Mesodermal cell (in vitro differentiated cells): ENCODE data around the gene ZNF516.

Experiments
- H3K27ac ChIP-seq: 2 replicates; pipeline ENCODE4 v1.7.0; 2013; ENCODE audit warnings: mild to moderate bottlenecking, low read depth, low read length, moderate library complexity; ENCODE audit not compliant: severe bottlenecking
- H3K36me3 ChIP-seq: 2 replicates; pipeline ENCODE4 v1.7.1; 2013; ENCODE audit warnings: mild to moderate bottlenecking, low read length, moderate library complexity; ENCODE audit not compliant: control insufficient read depth, insufficient read depth
- H3K4me1 ChIP-seq: one replicate; pipeline ENCODE4 v1.7.1; 2013; ENCODE audit warnings: mild to moderate bottlenecking, low read length; ENCODE audit not compliant: insufficient read depth, control insufficient read depth, poor library complexity, severe bottlenecking
- H3K4me3 ChIP-seq: 2 replicates; pipeline ENCODE4 v1.7.0; 2013; ENCODE audit warnings: low read length, control low read depth, mild to moderate bottlenecking; ENCODE audit not compliant: insufficient read depth, poor library complexity, severe bottlenecking; ENCODE audit errors: extremely low read depth
- H3K9me3 ChIP-seq: 2 replicates; pipeline ENCODE4 v1.7.1; 2013; ENCODE audit warnings: mild to moderate bottlenecking, low read length, moderate library complexity; ENCODE audit not compliant: control insufficient read depth
- WGBS, 2 experiments: methylation state at CpG; one replicate each; pipeline ENCODE4 v1.1.5; 2013; ENCODE audit warnings: missing lambda C conversion rate in 2 of 2; ENCODE audit not compliant: insufficient coverage in 2 of 2; 5-methylcytosine and 5-hydroxymethylcytosine counted together

The ZNF516 gene

GRCh38 chr18:76412010-76412817 is 82.8 kb downstream of the ZNF516 start:
- Histone ChIP-seq H3K36me3 (peaks cover 46% of the 10 kb centered on the region), H3K4me3 (no peak overlapping the region), H3K4me1 (peaks cover 7% of the 10 kb centered on the region), H3K27ac (no peak overlapping the region), H3K9me3 (peaks cover 12% of the 10 kb centered on the region)
- WGBS, 2 experiments: 74 to 86% methylated on average over 17 to 20 of the region's 21 CpGs

GRCh38 chr18:76410660-76411417 is 84.2 kb downstream of the ZNF516 start:
- Histone ChIP-seq H3K4me1 (peaks cover 7% of the 10 kb centered on the region), H3K4me3 (no peak overlapping the region), H3K27ac (no peak overlapping the region), H3K36me3 (peaks cover 46% of the 10 kb centered on the region), H3K9me3 (peaks cover 12% of the 10 kb centered on the region)
- 96% methylated on average over 8 of the region's 11 CpGs for WGBS, 2 experiments

GRCh38 chr18:76410033-76410432 is 85.0 kb downstream of the ZNF516 start:
- Histone ChIP-seq H3K4me1 (peaks cover 7% of the 10 kb centered on the region), H3K4me3 (no peak overlapping the region), H3K9me3 (peaks cover 12% of the 10 kb centered on the region), H3K36me3 (peaks cover 49% of the 10 kb centered on the region), H3K27ac (no peak overlapping the region)
- 89% methylated on average over 5 of the region's 5 CpGs for WGBS, 2 experiments

GRCh38 chr18:76408480-76409067 is 86.5 kb downstream of the ZNF516 start:
- WGBS, 2 experiments: 89 to 99% methylated on average over 11 to 13 of the region's 15 CpGs
- no peak overlapping the region for H3K27ac ChIP-seq
- no peak overlapping the region for H3K4me3 ChIP-seq
- peaks cover 54% of the 10 kb centered on the region for H3K36me3 ChIP-seq
- peaks cover 7% of the 10 kb centered on the region for H3K4me1 ChIP-seq
- peaks cover 12% of the 10 kb centered on the region for H3K9me3 ChIP-seq

- peaks cover 12% of the 10 kb centered on the region for H3K9me3 ChIP-seq
- WGBS, 2 experiments: 91 to 92% methylated on average over 10 to 11 of the region's 11 CpGs
- H3K4me1 ChIP-seq: peaks cover 7% of the 10 kb centered on the region
- H3K4me3 ChIP-seq: no peak overlapping the region
- H3K27ac ChIP-seq: no peak overlapping the region
- H3K36me3 ChIP-seq: peaks cover 55% of the 10 kb centered on the region
Measured at GRCh38 chr18:76407681-76408080, 87.4 kb downstream of the ZNF516 start.

GRCh38 chr18:76406791-76407190 is 88.3 kb downstream of the ZNF516 start:
- WGBS, 2 experiments: 97% methylated on average over 8 to 12 of the region's 14 CpGs
- Histone ChIP-seq H3K9me3 (peaks cover 12% of the 10 kb centered on the region), H3K4me3 (no peak overlapping the region), H3K27ac (no peak overlapping the region), H3K4me1 (no peaks in the 10 kb centered on the region), H3K36me3 (peaks cover 55% of the 10 kb centered on the region)

GRCh38 chr18:76405681-76406356 is 89.2 kb downstream of the ZNF516 start:
- H3K4me3 ChIP-seq: no peak overlapping the region
- WGBS, 2 experiments: 86 to 87% methylated on average over 26 to 35 of the region's 37 CpGs
- H3K36me3 ChIP-seq: peaks cover 49% of the 10 kb centered on the region
- no peak overlapping the region for H3K27ac ChIP-seq
- peaks cover 12% of the 10 kb centered on the region for H3K9me3 ChIP-seq
- no peaks in the 10 kb centered on the region for H3K4me1 ChIP-seq

GRCh38 chr18:76405280-76405679 is 89.8 kb downstream of the ZNF516 start:
- Histone ChIP-seq H3K4me3 (no peak overlapping the region), H3K36me3 (peaks cover 44% of the 10 kb centered on the region)
- WGBS, 2 experiments: 90 to 92% methylated on average over 15 to 17 of the region's 17 CpGs

GRCh38 chr18:76404345-76404831 is 90.7 kb downstream of the ZNF516 start:
- Histone ChIP-seq H3K36me3 (peaks cover 35% of the 10 kb centered on the region), H3K4me1 (no peaks in the 10 kb centered on the region)
- WGBS, 2 experiments: 92 to 96% methylated on average over 8 of the region's 8 CpGs

More at GRCh38 chr18:76405280-76405679, 89.8 kb downstream of the ZNF516 start:
- Histone ChIP-seq H3K27ac (no peak overlapping the region), H3K4me1 (no peaks in the 10 kb centered on the region), H3K9me3 (peaks cover 9% of the 10 kb centered on the region)

More at GRCh38 chr18:76404345-76404831, 90.7 kb downstream of the ZNF516 start:
- no peak overlapping the region for H3K27ac ChIP-seq
- H3K9me3 ChIP-seq: peaks cover under 1% of the 10 kb centered on the region
- H3K4me3 ChIP-seq: no peak overlapping the region
